ENCODE data around the gene RTL10. TPM values are rescaled to one million over a fixed set of nuclear protein-coding genes. Genes with fewer than 3 reads are reported as not detected.

The RTL10 gene
- total RNA-seq, 2 experiments from 2014 or later: 18.7 to 23.1 TPM

DNA sequence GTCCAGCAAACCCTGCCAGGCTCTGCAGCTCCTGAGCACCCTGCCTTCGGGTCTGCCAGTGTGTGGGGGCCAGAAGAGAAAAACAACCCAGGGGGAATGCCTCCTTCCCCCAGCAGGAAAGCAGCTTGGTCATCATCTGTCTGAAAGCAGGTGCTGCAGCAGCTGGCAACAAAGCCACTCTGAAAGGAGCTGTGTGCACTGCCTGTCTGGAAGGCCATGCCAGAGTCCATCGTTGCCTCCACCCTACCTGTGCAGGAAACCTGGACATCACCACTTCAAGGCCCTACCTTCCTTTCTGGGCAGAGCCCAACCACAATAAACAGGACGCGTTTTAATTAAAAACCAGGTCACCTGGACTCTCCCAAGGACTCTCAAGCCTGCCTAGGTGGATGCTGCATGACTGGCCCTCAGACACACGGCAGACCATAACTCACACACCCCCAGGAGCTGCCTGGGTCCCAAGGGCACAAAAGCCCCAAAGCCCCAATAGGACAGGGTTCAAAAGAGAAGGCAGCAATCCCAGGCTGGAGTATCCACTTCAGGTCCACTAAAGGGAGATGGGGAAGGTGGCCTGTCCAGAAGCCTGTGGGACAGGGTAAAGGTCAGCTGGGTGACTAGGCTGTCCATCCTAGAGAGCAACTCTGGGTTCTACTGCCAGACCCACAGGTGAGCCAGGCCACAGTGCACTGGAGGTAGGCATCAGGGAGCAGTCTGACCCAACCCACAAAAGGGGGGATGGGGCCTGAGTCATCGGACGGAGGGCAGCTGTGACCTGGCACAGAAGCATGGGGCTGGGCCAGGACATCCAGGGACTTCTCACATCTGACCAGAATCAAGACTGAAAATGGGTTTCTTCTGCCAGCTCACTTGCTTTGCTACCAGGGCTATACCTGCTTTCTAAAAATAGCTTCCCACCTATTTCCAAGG, 6.1 kb downstream of the RTL10 start:
- no peak overlapping the region for H3K27ac Mint-ChIP-seq
- H3K36me3 Mint-ChIP-seq: peaks cover 34% of the 10 kb centered on the region
- peaks cover 43% of the 10 kb centered on the region for H3K4me1 Mint-ChIP-seq
- no peak overlapping the region for H3K4me3 Mint-ChIP-seq
- no peaks in the 10 kb centered on the region for H3K9me3 Mint-ChIP-seq
- DNase-seq: no peak
- no peaks in the 10 kb centered on the region for H3K27me3 Mint-ChIP-seq

GRCh38 chr22:19847345-19847632, 7.4 kb downstream of the RTL10 start:
- H3K4me3 Mint-ChIP-seq: no peak overlapping the region
- no peaks in the 10 kb centered on the region for H3K27me3 Mint-ChIP-seq
- no peaks in the 10 kb centered on the region for H3K9me3 Mint-ChIP-seq
- H3K36me3 Mint-ChIP-seq: peaks cover 25% of the 10 kb centered on the region
- peaks cover 31% of the 10 kb centered on the region for H3K4me1 Mint-ChIP-seq
- H3K27ac Mint-ChIP-seq: no peak overlapping the region
- DNase-seq: no peak

GRCh38 chr22:19846620-19847344, 7.9 kb downstream of the RTL10 start:
- Mint-ChIP-seq H3K9me3 (no peaks in the 10 kb centered on the region), H3K4me1 (peaks cover 28% of the 10 kb centered on the region), H3K4me3 (no peak overlapping the region), H3K27me3 (no peaks in the 10 kb centered on the region), H3K27ac (no peak overlapping the region), H3K36me3 (peaks cover 21% of the 10 kb centered on the region)
- DNase-seq: no peak

GRCh38 chr22:19845054-19845722, 9.5 kb downstream of the RTL10 start:
- Mint-ChIP-seq H3K27me3 (no peaks in the 10 kb centered on the region), H3K27ac (peak overlapping the region; percentile 69)

DNA sequence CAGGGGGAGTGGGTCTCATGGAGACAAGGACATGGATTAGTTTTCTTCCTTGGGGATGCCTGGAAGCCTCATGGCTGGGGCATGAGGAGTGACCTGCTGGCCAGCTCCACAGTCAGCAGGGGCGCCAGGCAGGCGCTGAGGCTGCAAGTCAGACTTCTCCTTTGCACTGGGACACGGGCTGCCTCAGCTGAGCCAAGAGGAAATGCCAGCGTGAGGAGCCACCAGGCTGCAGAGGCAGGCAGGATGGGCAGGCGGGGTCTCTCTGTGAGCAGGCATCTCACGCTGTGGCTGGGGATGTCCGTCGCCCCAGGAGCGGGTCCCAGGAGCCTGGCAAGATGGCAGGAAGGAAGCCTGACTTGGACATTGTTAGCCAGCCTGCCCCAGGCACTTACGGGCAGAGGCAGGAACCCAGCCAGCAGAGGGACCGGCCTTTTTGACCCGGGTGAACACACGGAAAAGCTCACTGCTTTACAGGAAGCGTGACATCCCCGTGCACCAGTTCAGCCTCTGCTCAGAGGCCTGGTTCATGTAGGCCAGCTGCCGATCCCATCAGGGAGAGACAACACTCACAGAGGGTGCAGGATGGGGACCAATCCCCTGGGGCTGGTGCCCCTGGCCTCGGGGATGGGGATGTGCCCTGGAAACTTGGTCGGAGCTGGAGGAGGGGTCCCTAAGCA, 10.2 kb downstream of the RTL10 start:
- Mint-ChIP-seq H3K36me3 (peaks cover 17% of the 10 kb centered on the region), H3K9me3 (no peaks in the 10 kb centered on the region), H3K27ac (peak overlapping the region; percentile 69), H3K4me1 (peaks cover 17% of the 10 kb centered on the region), H3K27me3 (no peaks in the 10 kb centered on the region), H3K4me3 (peak overlapping the region; percentile 37)
- DNase-seq: peak; percentile 22

More at GRCh38 chr22:19845054-19845722, 9.5 kb downstream of the RTL10 start:
- peak overlapping the region; percentile 37 for H3K4me3 Mint-ChIP-seq
- DNase-seq: no peak
- H3K36me3 Mint-ChIP-seq: peaks cover 15% of the 10 kb centered on the region
- H3K4me1 Mint-ChIP-seq: peaks cover 22% of the 10 kb centered on the region
- H3K9me3 Mint-ChIP-seq: no peaks in the 10 kb centered on the region

DNA sequence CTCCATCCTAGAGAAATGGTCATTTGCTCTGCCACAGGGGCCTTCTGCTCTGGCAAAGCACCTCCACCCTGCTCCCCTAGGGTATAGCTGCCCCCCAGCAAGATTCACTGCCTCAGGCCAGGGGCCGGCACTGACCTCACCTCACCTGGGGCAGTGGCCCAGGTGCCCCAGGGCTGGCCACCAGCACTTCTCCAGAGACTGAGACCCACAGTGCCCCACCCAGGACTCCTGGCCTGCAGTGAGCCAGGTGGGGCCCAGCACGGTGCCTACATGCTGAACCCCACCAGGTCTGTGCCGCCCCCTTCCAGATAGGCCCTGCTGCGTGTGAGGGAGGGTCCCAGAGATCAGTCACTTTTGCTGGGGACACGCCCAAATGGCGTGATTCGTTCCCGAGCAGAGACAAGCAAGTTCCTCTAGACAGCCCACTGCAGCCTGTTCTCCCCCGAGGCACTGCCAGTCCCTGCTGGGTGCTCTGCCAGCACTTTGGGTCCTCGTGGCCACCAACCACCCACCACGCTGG, 10.8 kb downstream of the RTL10 start:
- H3K4me3 Mint-ChIP-seq: no peak overlapping the region
- no peaks in the 10 kb centered on the region for H3K27me3 Mint-ChIP-seq
- DNase-seq: no peak
- peaks cover 17% of the 10 kb centered on the region for H3K36me3 Mint-ChIP-seq
- no peak overlapping the region for H3K27ac Mint-ChIP-seq
- H3K4me1 Mint-ChIP-seq: peaks cover 17% of the 10 kb centered on the region
- no peaks in the 10 kb centered on the region for H3K9me3 Mint-ChIP-seq

DNA sequence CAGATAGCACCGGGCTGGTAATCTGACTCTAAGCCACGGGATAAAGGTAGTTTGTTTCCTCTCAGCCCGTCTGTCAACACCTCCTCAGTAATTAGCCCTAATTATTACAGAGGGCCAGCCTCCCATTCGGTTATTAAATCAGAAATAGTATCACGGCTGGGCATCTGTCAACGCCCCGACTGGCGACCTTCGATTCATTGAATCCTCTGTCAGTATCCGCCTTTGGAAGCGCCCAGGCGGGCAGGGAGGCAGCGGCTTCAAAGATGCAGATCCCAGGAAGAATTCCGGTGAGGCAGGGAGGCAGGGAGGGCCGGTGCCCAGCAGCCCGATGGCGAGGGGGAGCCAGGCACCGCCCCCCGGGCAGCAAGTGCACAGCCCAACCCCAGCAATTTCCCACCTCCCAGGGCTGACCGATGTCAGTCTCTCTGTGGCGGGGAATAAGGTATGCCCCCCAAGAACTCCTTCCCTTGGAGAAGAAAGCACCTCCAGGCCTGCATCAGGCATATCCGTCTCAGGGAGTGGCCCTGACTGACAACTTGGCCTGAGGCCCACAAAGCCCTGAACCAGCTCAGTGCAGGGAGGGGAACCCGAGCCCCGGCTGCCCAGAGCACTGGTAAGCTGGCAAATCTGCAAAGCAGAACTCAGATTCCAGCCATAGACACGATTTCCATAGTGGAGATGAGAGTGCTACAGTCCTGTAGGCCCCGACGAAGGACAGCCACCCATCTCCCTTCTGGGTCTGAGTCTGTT, 11.4 kb downstream of the RTL10 start:
- no peak overlapping the region for H3K4me3 Mint-ChIP-seq
- no peak overlapping the region for H3K27ac Mint-ChIP-seq
- no peaks in the 10 kb centered on the region for H3K27me3 Mint-ChIP-seq
- no peak for DNase-seq
- H3K36me3 Mint-ChIP-seq: peaks cover 16% of the 10 kb centered on the region
- peaks cover 17% of the 10 kb centered on the region for H3K4me1 Mint-ChIP-seq
- H3K9me3 Mint-ChIP-seq: no peaks in the 10 kb centered on the region

DNA sequence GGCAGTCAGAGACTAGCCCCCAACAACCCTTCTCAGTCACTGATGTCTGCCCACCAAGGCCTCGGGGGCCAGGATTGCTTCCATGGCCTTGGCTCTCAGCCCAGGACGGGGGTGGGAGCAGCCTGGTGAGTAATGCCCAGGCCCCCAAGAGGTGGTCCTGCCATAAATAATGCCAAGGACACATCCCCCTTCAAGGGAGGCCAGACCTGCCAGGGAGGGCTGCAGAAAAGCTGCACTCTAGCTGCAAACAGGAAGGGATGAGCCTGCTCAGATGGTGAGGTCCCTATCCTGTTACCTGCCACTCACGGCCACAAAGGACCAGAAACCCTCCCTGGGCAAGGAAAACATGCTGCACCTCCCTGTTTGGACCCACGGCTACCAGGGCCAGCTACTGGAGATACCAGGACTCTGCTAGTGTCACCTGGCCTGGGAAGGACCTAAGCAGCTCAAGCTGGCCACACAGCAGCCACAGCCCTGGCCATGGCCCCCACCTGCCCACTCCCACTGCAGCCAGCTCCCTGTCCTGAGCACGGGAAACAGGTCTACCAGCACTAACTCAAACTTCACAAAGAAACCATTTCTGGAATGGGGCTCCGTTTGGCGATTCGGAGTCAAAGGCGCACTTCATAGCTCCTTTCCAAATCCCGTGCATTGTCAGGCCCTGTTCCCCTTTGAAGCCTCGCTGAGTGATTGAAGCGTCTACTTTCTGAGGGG, 12.1 kb downstream of the RTL10 start:
- Mint-ChIP-seq H3K36me3 (peaks cover 9% of the 10 kb centered on the region), H3K9me3 (no peaks in the 10 kb centered on the region), H3K27ac (no peak overlapping the region)

DNA sequence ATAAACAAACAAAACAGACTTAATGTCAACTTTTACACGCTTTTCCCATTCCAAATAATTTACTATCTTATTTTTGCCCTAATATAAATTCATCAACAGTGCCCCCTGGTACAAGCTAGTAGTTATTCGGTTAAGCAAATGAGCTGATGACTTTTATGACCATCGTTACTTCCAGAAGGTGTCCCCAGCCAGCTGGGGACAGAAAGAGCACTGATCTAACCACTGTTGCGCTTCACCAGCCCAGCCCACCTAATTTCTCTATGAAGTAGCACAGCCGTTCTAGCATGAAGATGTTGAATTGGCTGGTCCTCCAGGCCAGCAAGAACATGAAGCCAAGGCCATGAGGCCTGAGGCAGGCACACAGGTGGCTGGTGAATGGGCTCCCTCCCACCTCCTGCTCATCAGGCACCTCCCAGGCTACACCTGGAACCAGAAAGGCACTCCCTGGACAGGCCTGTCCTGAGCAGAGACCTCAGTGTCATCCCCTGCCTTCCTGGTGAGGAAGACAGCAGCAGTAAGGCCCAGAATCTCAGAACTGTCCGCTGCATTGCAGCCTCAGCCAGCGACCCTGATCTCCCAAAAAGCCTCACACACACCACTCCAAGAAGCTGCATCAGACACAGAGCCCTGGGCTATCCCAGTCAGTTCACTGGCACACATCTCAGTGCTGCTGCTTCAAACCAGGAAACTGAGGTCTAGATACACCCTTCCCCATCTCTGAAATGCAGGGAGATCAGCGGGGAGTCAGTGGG, 12.9 kb downstream of the RTL10 start:
- no peak overlapping the region for H3K4me3 Mint-ChIP-seq
- H3K27ac Mint-ChIP-seq: no peak overlapping the region
- no peak for DNase-seq
- peaks cover 22% of the 10 kb centered on the region for H3K4me1 Mint-ChIP-seq
- no peaks in the 10 kb centered on the region for H3K9me3 Mint-ChIP-seq
- H3K27me3 Mint-ChIP-seq: no peaks in the 10 kb centered on the region
- peaks cover 2% of the 10 kb centered on the region for H3K36me3 Mint-ChIP-seq

More for the DNA sequence above, 12.1 kb downstream of the RTL10 start:
- no peak for DNase-seq
- no peaks in the 10 kb centered on the region for H3K27me3 Mint-ChIP-seq
- peaks cover 21% of the 10 kb centered on the region for H3K4me1 Mint-ChIP-seq
- H3K4me3 Mint-ChIP-seq: no peak overlapping the region

DNA sequence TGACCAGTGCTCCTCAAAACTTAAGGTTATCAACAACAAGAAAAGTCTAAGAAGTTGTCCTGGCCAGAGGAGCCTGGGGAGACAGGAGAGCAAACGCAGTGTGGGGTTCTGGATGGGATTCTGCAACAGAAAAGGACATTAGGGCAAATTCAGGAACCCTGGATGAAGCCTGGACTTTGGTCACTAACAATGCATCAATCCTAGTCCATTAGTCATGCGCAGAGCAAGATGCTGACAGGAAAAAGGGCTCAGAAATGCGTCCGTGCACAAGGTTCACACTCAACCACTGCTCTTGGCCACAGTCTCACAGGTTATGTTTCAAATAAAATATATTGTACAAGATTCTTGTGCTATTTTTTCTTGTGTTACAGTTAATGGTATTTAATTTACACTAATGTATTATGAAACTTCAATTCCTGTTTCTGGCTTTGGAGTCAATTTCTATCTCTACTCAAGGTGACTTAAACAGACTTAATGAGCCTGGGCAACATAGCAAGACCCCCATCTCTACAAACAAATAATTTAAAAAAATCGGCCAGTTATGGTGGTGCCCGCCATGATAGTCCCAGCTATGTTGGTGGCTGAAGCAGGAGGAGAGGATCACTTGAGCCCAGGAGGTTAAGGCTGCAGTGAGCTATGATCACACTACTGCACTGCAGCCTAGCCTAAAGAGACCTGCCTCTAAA, 13.6 kb downstream of the RTL10 start:
- peaks cover 23% of the 10 kb centered on the region for H3K4me1 Mint-ChIP-seq
- no peaks in the 10 kb centered on the region for H3K27me3 Mint-ChIP-seq
- H3K27ac Mint-ChIP-seq: no peak overlapping the region
- no peaks in the 10 kb centered on the region for H3K9me3 Mint-ChIP-seq
- peaks cover 2% of the 10 kb centered on the region for H3K36me3 Mint-ChIP-seq
- H3K4me3 Mint-ChIP-seq: no peak overlapping the region
- no peak for DNase-seq

DNA sequence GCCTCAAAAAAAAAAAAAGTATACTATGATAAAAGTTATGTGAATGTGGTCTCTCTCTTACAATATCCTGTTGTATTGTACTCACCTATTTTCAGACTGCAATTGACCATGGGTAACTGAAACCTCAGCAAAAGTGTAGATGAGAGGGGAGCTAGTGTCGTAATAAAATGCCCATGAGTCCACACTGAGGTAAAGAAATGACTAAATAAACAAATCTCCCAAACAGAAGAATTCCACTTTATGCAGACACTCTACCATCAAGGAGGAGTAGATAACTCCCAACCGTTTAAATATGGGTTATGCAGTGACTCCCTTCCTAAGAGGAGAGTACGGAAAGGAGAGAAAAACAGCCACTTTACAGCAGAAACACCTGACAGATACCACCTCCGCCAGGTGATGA, 14.6 kb downstream of the RTL10 start:
- Mint-ChIP-seq H3K9me3 (no peaks in the 10 kb centered on the region), H3K27me3 (no peaks in the 10 kb centered on the region), H3K27ac (no peak overlapping the region), H3K4me1 (peaks cover 20% of the 10 kb centered on the region), H3K36me3 (peaks cover 3% of the 10 kb centered on the region), H3K4me3 (no peak overlapping the region)
- no peak for DNase-seq

GRCh38 chr22:19837915-19838314, 16.8 kb downstream of the RTL10 start:
- DNase-seq: no peak
- H3K27ac Mint-ChIP-seq: no peak overlapping the region
- H3K9me3 Mint-ChIP-seq: no peaks in the 10 kb centered on the region
- H3K4me1 Mint-ChIP-seq: peaks cover 21% of the 10 kb centered on the region
- H3K27me3 Mint-ChIP-seq: no peaks in the 10 kb centered on the region
- peaks cover 9% of the 10 kb centered on the region for H3K36me3 Mint-ChIP-seq
- no peak overlapping the region for H3K4me3 Mint-ChIP-seq

- DNase-seq: no peak
- Mint-ChIP-seq H3K4me3 (no peak overlapping the region), H3K9me3 (no peaks in the 10 kb centered on the region), H3K36me3 (peaks cover 9% of the 10 kb centered on the region), H3K27ac (no peak overlapping the region), H3K27me3 (no peaks in the 10 kb centered on the region), H3K4me1 (peaks cover 28% of the 10 kb centered on the region)
Measured at GRCh38 chr22:19836512-19836911, 18.2 kb downstream of the RTL10 start.

Measured in activated naive CD8-positive, alpha-beta T cell treated with anti-CD3 and anti-CD28 coated beads for 36 hours (primary cell).